Activated CD8-positive, alpha-beta memory T cell treated with anti-CD3 and anti-CD28 coated beads, Interleukin-2, amount 50 U/mL, for 24 hours (primary cell): Measurements from ENCODE around the gene TMEM236.

ENCODE experiments used
- DNase-seq: peaks from one replicate; pipeline ENCODE4 v3.0.0-alpha.2; 2020; ENCODE audit errors: extremely low read depth

TMEM236 gene

GRCh38 chr10:17820943-17821342 lies 68.9 kb downstream of the TMEM236 start:
- DNase-seq, result no peak

- DNase-seq, result no peak
Measured at GRCh38 chr10:17821893-17822292, 69.9 kb downstream of the TMEM236 start.

- DNase-seq, result no peak
Measured at GRCh38 chr10:17831341-17831740, 79.3 kb downstream of the TMEM236 start.

GRCh38 chr10:17831896-17832295 lies 79.9 kb downstream of the TMEM236 start:
- DNase-seq, result no peak

GRCh38 chr10:17833656-17834055 lies 81.7 kb downstream of the TMEM236 start:
- DNase-seq, result no peak

- no peak for DNase-seq
Measured at GRCh38 chr10:17835688-17836087, 83.7 kb downstream of the TMEM236 start.

GRCh38 chr10:17836942-17837341 lies 84.9 kb downstream of the TMEM236 start:
- no peak for DNase-seq

- DNase-seq, result no peak
Measured at GRCh38 chr10:17838080-17838648, 86.2 kb downstream of the TMEM236 start.

GRCh38 chr10:17841050-17841449 lies 89.0 kb downstream of the TMEM236 start:
- DNase-seq, result no peak

- DNase-seq, result no peak
Measured at GRCh38 chr10:17842641-17843040, 90.6 kb downstream of the TMEM236 start.

GRCh38 chr10:17847585-17848296 lies 95.7 kb downstream of the TMEM236 start:
- no peak for DNase-seq

- DNase-seq, result no peak
Measured at GRCh38 chr10:17848646-17849045, 96.6 kb downstream of the TMEM236 start.
